Panc1 (cell line): Measurements from ENCODE around the gene VASN. TPM values are rescaled to one million over a fixed set of nuclear protein-coding genes. Genes with fewer than 3 reads are reported as not detected.

Source experiments
- ATAC-seq: fragments of 200-7000 bp; cut with Tn5 transposase; 2 replicates; pipeline ENCODE4 v1.9.1; 2020; ENCODE audit warnings: mild to moderate bottlenecking, moderate library complexity
- BruUV-seq: library from RNA; stranded (reverse); fragments of 400-500 nt; replicated peaks from 2 replicates; lab custom pipeline; 2021; lab: Mats Ljungman, UMichigan
- CTCF ChIA-PET: fragments of 300-600 bp; sonication (Branson Sonifier 250); formaldehyde crosslinking; loops from one replicate; lab custom pipeline; 2022; ENCODE audit warnings: antibody characterized with exemption; lab: Charles Lee
- POLR2A ChIA-PET: fragments of 300-600 bp; sonication (Branson Sonifier 250); formaldehyde crosslinking; loops from one replicate; lab custom pipeline; 2022; ENCODE audit warnings: antibody characterized with exemption; lab: Charles Lee
- DNase-seq: peaks from one replicate; pipeline ENCODE4 v3.0.0-alpha.2; 2010; ENCODE audit warnings: low read depth, low spot score
- H3K27ac ChIP-seq: 2 replicates; pipeline ENCODE4 v1.5.1; 2011; ENCODE audit warnings: mild to moderate bottlenecking, low read length, inconsistent platforms
- H3K27me3 ChIP-seq: fragments of 200-500 bp; sonication (Bioruptor generic); 2 replicates; pipeline ENCODE4 v1.6.0; 2014; ENCODE audit warnings: low read length, inconsistent platforms; ENCODE audit not compliant: control insufficient read depth, insufficient read depth
- H3K36me3 ChIP-seq: fragments of 200-500 bp; sonication (Bioruptor generic); 2 replicates; pipeline ENCODE4 v1.5.1; 2014; ENCODE audit warnings: inconsistent platforms, mild to moderate bottlenecking, low read length, moderate library complexity; ENCODE audit not compliant: control insufficient read depth, insufficient read depth
- H3K4me1 ChIP-seq: 2 replicates; pipeline ENCODE4 v1.5.1; 2011; ENCODE audit warnings: inconsistent platforms, mild to moderate bottlenecking, low read length, moderate library complexity; ENCODE audit not compliant: control insufficient read depth, insufficient read depth
- H3K4me3 ChIP-seq, 2 experiments: 2 replicates each; pipeline ENCODE4 v1.5.1; 2011 to 2012; ENCODE audit warnings: low read depth in 2 of 2, low read length in 2 of 2, mild to moderate bottlenecking in 2 of 2, inconsistent platforms in 1 of 2, moderate library complexity in 1 of 2
- H3K9me3 ChIP-seq: fragments of 200-500 bp; sonication (Bioruptor generic); 2 replicates; pipeline ENCODE4 v1.5.1; 2014; ENCODE audit warnings: low read depth, mild to moderate bottlenecking, inconsistent platforms, low read length, moderate library complexity; ENCODE audit not compliant: control insufficient read depth, insufficient read depth
- CTCF ChIP-seq: fragments of 450-650 bp; IDR thresholded peaks from 2 replicates; pipeline ENCODE4 v1.5.1; 2017; ENCODE audit warnings: mild to moderate bottlenecking
- POLR2AphosphoS5 ChIP-seq: IDR thresholded peaks from 2 replicates; pipeline ENCODE4 v1.6.1; 2012; ENCODE audit warnings: mild to moderate bottlenecking, low read depth, low read length, moderate library complexity
- REST ChIP-seq, 2 experiments: IDR thresholded peaks; 2 replicates each; pipeline ENCODE4 v1.6.1; 2011 to 2012; ENCODE audit warnings: low read depth in 2 of 2, control low read depth in 1 of 2, low read length in 1 of 2, mild to moderate bottlenecking in 1 of 2, moderate library complexity in 1 of 2; ENCODE audit not compliant: insufficient read depth in 1 of 2
- SIN3A ChIP-seq: IDR thresholded peaks from 2 replicates; pipeline ENCODE4 v1.6.1; 2012; ENCODE audit warnings: low read depth, mild to moderate bottlenecking, low read length, moderate library complexity, borderline replicate concordance; ENCODE audit not compliant: insufficient read depth
- TCF7L2 ChIP-seq: IDR thresholded peaks from 2 replicates; pipeline ENCODE4 v1.6.1; 2011; ENCODE audit warnings: mild to moderate bottlenecking, low read depth, low read length, inconsistent platforms
- in situ Hi-C: cut with HindIII; loops from 2 replicates; pipeline ENCODE4 v1.10.0; 2016; ENCODE audit warnings: low sequenced_read_pairs, low pct_unique_long_range_greater_than_20kb
- intact Hi-C: fragments of 100-400 bp; cut with micrococcal nuclease; formaldehyde crosslinking; loops from one replicate; pipeline ENCODE4 v1.10.0; 2022; ENCODE audit not compliant: unreplicated experiment
- total RNA-seq: library from RNA; stranded (reverse); gene quantifications from one replicate; pipeline ENCODE4 v1.2.1, GENCODE V29; 2021; ENCODE audit not compliant: unreplicated experiment

The VASN gene
- total RNA-seq, 1 experiment from 2014 or later: 33.5 TPM

GRCh38 chr16:4419402-4419959 is 47.8 kb downstream of the VASN start:
- H3K27me3 ChIP-seq: no peaks in the 10 kb centered on the region
- no peaks in the 10 kb centered on the region for H3K36me3 ChIP-seq
- H3K9me3 ChIP-seq: no peaks in the 10 kb centered on the region
- H3K4me3 ChIP-seq: no peak overlapping the region
- peaks cover 8% of the 10 kb centered on the region for H3K4me1 ChIP-seq
- ATAC-seq: no peak
- H3K27ac ChIP-seq: no peak overlapping the region
- ChIA-PET POLR2A (no interaction called here), CTCF (no interaction called here)
- intact Hi-C loops: no loop called here
- TF ChIP-seq REST (IDR thresholded peaks at IDR 0.05; ENCODE audit: insufficient read depth in 1 of 2, low read depth in 2 of 2, low read length in 1 of 2): no peak
- no peak for TF ChIP-seq SIN3A
- TF ChIP-seq TCF7L2: no peak
- TF ChIP-seq POLR2AphosphoS5: no peak
- no peak for TF ChIP-seq CTCF
- DNase-seq: no peak
- in situ Hi-C loops: no loop called here
- no TSS peak for BruUV-seq

GRCh38 chr16:4420505-4421105 is 49.0 kb downstream of the VASN start:
- Histone ChIP-seq H3K4me1 (peaks cover 4% of the 10 kb centered on the region), H3K27ac (no peak overlapping the region), H3K36me3 (no peaks in the 10 kb centered on the region), H3K4me3 (no peak overlapping the region), H3K9me3 (no peaks in the 10 kb centered on the region), H3K27me3 (no peaks in the 10 kb centered on the region)
- TF ChIP-seq SIN3A (no peak), REST (IDR thresholded peaks at IDR 0.05; ENCODE audit: insufficient read depth in 1 of 2, low read depth in 2 of 2, low read length in 1 of 2) (no peak), POLR2AphosphoS5 (no peak), CTCF (no peak), TCF7L2 (no peak)
- intact Hi-C loops: no loop called here
- no TSS peak for BruUV-seq
- in situ Hi-C loops: no loop called here
- no peak for ATAC-seq
- ChIA-PET POLR2A (no interaction called here), CTCF (no interaction called here)
- DNase-seq: no peak
